Ishikawa (cell line): ENCODE results near the gene TMOD4.

Source experiments
- CEBPB ChIP-seq: IDR thresholded peaks from 2 replicates; pipeline ENCODE4 v1.6.1; 2012
- CREB1 ChIP-seq: IDR thresholded peaks from 2 replicates; pipeline ENCODE4 v1.6.1; 2012; ENCODE audit warnings: low read depth
- EGR1 ChIP-seq: IDR thresholded peaks from 2 replicates; pipeline ENCODE4 v1.6.1; 2012
- EP300 ChIP-seq: IDR thresholded peaks from 2 replicates; pipeline ENCODE4 v1.6.1; 2012; ENCODE audit warnings: borderline replicate concordance
- FOXM1 ChIP-seq: IDR thresholded peaks from 2 replicates; pipeline ENCODE4 v1.6.1; 2012; ENCODE audit warnings: low read depth, borderline replicate concordance
- NFIC ChIP-seq: IDR thresholded peaks from 2 replicates; pipeline ENCODE4 v1.6.1; 2012
- RAD21 ChIP-seq: IDR thresholded peaks from 2 replicates; pipeline ENCODE4 v1.6.1; 2012; ENCODE audit warnings: low read depth
- TAF1 ChIP-seq: IDR thresholded peaks from 2 replicates; pipeline ENCODE4 v1.6.1; 2012; ENCODE audit warnings: low read depth, mild to moderate bottlenecking
- TCF12 ChIP-seq: IDR thresholded peaks from 2 replicates; pipeline ENCODE4 v1.6.1; 2012; ENCODE audit warnings: low read depth
- TEAD4 ChIP-seq: IDR thresholded peaks from 2 replicates; pipeline ENCODE4 v1.6.1; 2012
- USF1 ChIP-seq: IDR thresholded peaks from 2 replicates; pipeline ENCODE4 v1.6.1; 2012
- YY1 ChIP-seq: IDR thresholded peaks from 2 replicates; pipeline ENCODE4 v1.6.1; 2012; ENCODE audit warnings: low read depth
- ZBTB7A ChIP-seq: IDR thresholded peaks from 2 replicates; pipeline ENCODE4 v1.6.1; 2012; ENCODE audit warnings: low read depth
- TF ChIP-seq, protein P1 (sequence below): IDR thresholded peaks from 2 replicates; pipeline ENCODE4 v1.6.1; 2012
- TF ChIP-seq, protein P2 (sequence below): IDR thresholded peaks from 2 replicates; pipeline ENCODE4 v1.6.1; 2012; ENCODE audit warnings: low read depth, mild to moderate bottlenecking

TMOD4 gene

DNA sequence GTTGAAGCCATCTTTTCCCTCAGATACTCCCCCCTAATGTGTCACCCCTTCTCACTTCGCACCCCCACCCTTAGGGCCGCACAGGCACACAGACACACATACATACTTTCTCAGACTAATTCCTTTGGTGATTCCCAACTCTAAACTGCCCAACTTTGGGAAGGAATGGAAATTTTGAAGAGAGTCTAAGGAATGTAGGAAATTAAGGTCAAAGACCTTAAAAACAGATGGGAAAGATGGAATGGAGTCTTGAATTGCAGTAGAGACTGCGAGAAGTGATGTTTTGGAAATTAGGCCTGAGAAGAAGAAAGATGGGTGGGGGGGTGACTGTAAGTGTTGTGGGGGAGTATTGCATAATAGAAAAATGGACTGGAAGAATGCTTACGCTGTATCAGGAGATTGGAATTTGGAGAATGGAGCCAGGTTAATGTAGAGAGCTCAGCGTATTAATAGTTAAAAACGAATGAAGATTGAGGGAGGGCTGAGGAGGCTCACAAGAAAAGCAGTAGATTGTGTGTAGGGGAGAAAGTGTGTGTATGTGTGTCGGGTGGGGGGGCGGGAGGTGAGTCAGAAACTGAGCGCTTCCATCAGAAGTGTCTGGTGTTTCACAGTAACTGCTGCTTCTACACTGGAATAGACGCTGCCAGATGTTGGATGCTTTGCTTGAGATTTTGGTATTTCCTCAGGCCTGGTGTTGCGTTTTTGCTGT, 24.2 kb upstream of the TMOD4 start:
- TF ChIP-seq TEAD4 (peak; percentile 8; the same call in 1 of the 2 replicates), EP300 (no peak), TCF12 (no peak), CEBPB (peak; percentile 85), ZBTB7A (no peak)

- TF ChIP-seq CREB1 (no peak; the same call in 1 of the 2 replicates), EP300 (no peak), TAF1 (peak; percentile 70; the same call in 1 of the 2 replicates), TEAD4 (0 out of 2 replicates have a peak, but pooled peaks have one; percentile 4), FOXM1 (no peak), CEBPB (no peak), NFIC (no peak; the same call in 1 of the 2 replicates), RAD21 (no peak), EGR1 (0 out of 2 replicates have a peak, but pooled peaks have one; percentile 3), ZBTB7A (peak; percentile 57; the same call in 1 of the 2 replicates), YY1 (peak; percentile 90), USF1 (peak; percentile 99), TCF12 (0 out of 2 replicates have a peak, but pooled peaks have one; percentile 6)
- TF ChIP-seq, protein P1, sequence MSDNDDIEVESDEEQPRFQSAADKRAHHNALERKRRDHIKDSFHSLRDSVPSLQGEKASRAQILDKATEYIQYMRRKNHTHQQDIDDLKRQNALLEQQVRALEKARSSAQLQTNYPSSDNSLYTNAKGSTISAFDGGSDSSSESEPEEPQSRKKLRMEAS, result peak; percentile 83
- TF ChIP-seq, protein P2, sequence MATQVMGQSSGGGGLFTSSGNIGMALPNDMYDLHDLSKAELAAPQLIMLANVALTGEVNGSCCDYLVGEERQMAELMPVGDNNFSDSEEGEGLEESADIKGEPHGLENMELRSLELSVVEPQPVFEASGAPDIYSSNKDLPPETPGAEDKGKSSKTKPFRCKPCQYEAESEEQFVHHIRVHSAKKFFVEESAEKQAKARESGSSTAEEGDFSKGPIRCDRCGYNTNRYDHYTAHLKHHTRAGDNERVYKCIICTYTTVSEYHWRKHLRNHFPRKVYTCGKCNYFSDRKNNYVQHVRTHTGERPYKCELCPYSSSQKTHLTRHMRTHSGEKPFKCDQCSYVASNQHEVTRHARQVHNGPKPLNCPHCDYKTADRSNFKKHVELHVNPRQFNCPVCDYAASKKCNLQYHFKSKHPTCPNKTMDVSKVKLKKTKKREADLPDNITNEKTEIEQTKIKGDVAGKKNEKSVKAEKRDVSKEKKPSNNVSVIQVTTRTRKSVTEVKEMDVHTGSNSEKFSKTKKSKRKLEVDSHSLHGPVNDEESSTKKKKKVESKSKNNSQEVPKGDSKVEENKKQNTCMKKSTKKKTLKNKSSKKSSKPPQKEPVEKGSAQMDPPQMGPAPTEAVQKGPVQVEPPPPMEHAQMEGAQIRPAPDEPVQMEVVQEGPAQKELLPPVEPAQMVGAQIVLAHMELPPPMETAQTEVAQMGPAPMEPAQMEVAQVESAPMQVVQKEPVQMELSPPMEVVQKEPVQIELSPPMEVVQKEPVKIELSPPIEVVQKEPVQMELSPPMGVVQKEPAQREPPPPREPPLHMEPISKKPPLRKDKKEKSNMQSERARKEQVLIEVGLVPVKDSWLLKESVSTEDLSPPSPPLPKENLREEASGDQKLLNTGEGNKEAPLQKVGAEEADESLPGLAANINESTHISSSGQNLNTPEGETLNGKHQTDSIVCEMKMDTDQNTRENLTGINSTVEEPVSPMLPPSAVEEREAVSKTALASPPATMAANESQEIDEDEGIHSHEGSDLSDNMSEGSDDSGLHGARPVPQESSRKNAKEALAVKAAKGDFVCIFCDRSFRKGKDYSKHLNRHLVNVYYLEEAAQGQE, result no peak
Measured at GRCh38 chr1:151198254-151199127, 22.7 kb upstream of the TMOD4 start, which contains the start of gene PIP5K1A. TSS of gene PIP5K1A (plus strand) at chr1:151198552. CDS start at chr1:151198997, 445 bp downstream.

DNA sequence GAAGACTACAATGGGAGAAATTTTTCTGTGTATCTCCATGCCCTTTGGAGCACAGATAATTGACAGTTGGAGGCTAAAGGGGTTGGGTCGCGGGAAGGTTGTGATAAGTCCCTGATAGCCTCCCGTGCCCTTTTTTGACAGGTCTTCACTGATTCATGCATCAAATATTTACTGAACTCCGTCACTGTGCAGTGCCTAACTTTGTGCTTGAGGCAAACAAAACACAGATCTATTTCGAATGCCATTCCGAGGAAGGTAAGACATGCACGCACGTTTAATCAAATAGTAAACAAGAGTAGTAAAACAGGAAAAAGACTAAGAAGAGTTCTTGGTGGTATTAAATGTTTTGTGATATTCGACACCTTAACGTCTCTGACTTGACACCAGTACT, 22.1 kb upstream of the TMOD4 start:
- TF ChIP-seq NFIC (no peak), TEAD4 (no peak), EGR1 (no peak), TCF12 (no peak), TAF1 (no peak), USF1 (no peak), EP300 (no peak)
- TF ChIP-seq, protein P2, result no peak

DNA sequence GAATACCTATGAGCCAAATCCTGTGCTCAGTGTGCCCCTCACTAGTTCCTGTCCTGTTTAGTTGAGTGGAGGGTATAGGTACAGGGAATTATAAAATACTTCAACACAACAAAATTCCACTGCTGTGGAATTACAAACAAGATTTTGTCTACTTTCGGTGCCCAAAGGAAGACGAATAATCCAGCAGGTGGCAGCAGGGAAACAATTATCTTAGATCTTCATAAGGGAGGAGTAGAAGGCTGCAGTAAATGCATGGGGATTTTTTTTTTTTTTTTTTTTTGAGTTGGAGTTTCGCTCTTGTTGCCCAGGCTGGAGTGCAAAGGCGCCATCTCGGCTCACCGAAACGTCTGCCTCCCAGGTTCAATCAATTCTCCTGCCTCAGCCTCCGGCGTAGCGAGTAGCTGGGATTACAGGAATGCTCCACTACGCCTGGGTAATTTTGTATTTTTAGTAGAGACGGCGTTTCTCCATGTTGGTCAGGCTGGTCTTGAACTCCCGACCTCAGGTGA, 20.6 kb upstream of the TMOD4 start:
- TF ChIP-seq RAD21, result peak; percentile 69
- no peak for TF ChIP-seq TAF1
- TF ChIP-seq TEAD4, result no peak
- no peak for TF ChIP-seq CEBPB
- TF ChIP-seq ZBTB7A, result no peak
- TF ChIP-seq, protein P2, result no peak
- TF ChIP-seq USF1, result no peak
- no peak for TF ChIP-seq YY1
